Fibroblast of pulmonary artery (primary cell): ENCODE results near the gene LRRC72.
A peak's percentile ranks its signal among the peaks of the same experiment; 100 is the strongest.
"Not testable (repeated sequence)": the region's sequence is repeated elsewhere in the genome, so short reads cannot be mapped to it uniquely, and the experiment has no call there.

ENCODE experiments used
- DNase-seq: peaks from one replicate; pipeline ENCODE4 v3.0.0-alpha.2; 2010; ENCODE audit warnings: low read depth
- H3K4me3 ChIP-seq: replicated peaks from 2 replicates; pipeline ENCODE4 v1.5.1; 2011; ENCODE audit warnings: low read depth, mild to moderate bottlenecking, control low read depth, low read length, moderate library complexity
- TF ChIP-seq, protein P1 (sequence below): IDR thresholded peaks from 2 replicates; pipeline ENCODE4 v1.5.1; 2011; ENCODE audit warnings: mild to moderate bottlenecking, control low read depth, low read length, inconsistent platforms; ENCODE audit errors: missing control alignments

The LRRC72 gene

DNA sequence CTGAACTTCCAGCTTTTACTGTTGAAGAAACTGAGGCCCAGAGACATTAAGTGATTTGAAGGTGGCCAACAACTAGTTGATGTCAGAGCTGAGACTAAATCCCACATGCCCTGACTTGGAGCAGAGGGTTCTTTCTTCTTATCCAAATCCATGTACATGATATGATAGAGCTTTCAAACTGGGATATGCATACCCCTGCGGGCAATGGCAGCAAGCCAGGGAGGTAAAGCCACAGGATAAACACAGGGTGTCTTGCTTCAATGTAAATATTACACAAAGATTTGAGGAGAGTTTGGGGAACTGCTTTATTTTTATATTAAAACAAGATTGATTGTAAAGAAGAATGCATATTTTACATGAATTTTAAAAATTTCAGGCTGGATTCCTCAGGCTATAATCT lies 2.3 kb upstream of the LRRC72 start:
- DNase-seq, result no peak
- no peak overlapping the region for H3K4me3 ChIP-seq
- TF ChIP-seq, protein P1, sequence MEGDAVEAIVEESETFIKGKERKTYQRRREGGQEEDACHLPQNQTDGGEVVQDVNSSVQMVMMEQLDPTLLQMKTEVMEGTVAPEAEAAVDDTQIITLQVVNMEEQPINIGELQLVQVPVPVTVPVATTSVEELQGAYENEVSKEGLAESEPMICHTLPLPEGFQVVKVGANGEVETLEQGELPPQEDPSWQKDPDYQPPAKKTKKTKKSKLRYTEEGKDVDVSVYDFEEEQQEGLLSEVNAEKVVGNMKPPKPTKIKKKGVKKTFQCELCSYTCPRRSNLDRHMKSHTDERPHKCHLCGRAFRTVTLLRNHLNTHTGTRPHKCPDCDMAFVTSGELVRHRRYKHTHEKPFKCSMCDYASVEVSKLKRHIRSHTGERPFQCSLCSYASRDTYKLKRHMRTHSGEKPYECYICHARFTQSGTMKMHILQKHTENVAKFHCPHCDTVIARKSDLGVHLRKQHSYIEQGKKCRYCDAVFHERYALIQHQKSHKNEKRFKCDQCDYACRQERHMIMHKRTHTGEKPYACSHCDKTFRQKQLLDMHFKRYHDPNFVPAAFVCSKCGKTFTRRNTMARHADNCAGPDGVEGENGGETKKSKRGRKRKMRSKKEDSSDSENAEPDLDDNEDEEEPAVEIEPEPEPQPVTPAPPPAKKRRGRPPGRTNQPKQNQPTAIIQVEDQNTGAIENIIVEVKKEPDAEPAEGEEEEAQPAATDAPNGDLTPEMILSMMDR, result no peak

DNA sequence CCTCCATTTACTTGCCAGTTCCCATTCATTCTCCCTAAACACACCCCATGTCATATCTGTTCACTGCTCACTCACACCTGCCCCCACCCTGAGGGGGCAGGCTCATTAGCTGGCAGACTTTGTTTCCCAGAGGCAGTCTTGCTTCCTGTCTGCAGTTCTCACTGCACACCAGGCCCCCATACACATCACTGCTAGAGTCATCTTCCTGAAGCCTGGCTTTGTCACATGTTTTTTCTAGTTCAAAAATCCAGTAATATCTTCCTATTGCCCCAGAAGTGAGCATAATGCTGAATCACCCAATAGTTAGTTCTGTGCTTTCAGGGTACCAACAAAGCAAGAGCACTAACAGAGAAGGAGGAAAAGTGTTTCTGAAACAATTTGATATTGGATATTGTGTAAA lies 1.9 kb downstream of the LRRC72 start:
- H3K4me3 ChIP-seq, result no peak overlapping the region
- TF ChIP-seq, protein P1, result no peak
- peak; percentile 8 for DNase-seq

DNA sequence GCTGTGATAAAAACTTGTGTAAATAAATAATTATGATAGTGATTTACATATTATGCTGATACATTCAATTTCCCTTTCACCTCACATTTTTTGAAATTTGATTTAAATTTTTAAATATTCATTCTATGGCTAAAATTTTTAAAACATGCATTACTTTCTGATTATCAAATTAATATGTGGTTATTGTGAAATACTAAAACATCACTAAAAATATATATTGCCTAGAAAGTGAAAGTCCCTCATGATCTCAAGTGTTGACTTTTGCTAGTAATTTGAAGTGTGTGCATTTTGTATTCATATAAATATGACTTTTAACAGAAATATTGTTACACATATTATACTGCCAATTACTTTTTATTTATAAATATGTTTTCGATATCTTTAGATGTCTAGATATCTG lies 3.1 kb downstream of the LRRC72 start:
- DNase-seq, result no peak
- no peak overlapping the region for H3K4me3 ChIP-seq
- TF ChIP-seq, protein P1, result no peak

DNA sequence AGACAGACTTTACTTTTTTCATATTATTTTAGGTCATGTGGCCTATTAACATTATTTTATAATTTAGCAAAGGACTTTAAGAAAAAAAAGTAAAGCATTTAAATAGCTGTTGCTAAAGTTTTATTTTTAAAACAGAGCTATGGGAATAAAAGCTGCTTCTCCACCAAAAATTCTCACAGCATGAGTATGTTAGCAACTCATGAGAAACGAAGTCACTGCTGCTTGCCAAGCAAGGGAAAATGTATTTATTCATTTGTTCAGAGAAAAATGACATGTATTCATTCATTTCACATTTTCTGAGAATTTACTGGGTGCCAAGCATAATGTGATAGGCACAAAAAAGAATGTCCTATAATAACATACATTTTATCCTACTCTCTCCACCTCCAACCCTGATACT lies 5.1 kb downstream of the LRRC72 start:
- TF ChIP-seq, protein P1, result no peak
- no peak for DNase-seq
- no peak overlapping the region for H3K4me3 ChIP-seq

DNA sequence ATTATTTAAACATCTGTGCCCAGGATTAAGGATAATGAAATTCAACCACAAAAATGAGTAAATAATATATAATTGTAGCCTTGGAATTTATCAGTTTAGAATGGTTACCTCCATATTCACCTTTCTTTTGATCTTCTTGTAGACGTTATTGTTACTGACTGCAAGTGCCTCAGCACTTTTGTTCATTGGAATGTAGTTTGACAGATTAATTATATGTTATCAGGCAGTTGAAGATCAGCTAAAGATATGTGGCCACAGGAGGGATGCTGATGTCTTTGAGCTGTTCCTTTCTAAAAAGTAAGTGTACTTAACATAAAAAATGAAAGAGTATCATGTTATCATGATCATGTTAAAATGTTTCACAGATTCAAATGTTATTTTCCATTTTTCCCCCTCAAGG lies 5.6 kb downstream of the LRRC72 start:
- H3K4me3 ChIP-seq, result no peak overlapping the region
- DNase-seq, result no peak
- TF ChIP-seq, protein P1, result no peak

DNA sequence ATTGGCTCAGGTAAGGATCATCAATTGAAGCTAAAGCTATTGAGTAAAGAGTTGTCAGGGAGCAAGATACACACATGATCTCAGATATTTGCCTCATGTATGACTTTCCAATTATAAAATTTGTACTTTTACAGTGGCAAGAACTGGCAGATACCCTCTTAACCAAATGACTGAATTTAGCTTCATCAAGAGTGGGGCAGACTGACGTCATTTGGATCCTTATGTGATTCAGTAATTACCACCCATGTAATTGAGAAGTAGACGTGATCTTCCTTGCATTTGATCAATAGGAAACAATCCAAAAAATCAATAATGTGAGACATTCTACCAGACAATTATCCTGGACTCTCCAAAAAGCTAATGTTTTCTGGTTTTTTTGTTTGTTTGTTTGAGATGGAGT lies 8.9 kb downstream of the LRRC72 start:
- no peak for DNase-seq
- no peak overlapping the region for H3K4me3 ChIP-seq
- TF ChIP-seq, protein P1, result no peak

DNA sequence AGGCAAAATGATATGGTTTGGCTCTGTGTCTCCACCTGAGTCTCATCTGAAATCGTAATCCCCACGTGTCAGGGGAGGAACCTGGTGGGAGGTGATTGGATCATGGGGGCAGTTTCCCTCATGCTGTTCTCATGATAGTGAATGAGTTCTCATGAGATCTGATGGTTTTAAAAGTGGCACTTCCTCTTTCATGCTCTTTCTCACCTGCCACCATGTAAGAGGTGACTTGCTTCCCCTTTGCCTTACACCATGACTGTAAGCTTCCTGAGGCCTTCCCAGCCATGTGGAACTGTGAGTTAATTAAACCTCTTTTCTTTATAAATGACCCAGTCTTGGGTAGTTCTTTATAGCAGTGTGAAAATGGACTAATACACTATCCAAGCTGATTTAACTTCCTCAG lies 13.9 kb downstream of the LRRC72 start:
- not testable (repeated sequence) for H3K4me3 ChIP-seq, DNase-seq

DNA sequence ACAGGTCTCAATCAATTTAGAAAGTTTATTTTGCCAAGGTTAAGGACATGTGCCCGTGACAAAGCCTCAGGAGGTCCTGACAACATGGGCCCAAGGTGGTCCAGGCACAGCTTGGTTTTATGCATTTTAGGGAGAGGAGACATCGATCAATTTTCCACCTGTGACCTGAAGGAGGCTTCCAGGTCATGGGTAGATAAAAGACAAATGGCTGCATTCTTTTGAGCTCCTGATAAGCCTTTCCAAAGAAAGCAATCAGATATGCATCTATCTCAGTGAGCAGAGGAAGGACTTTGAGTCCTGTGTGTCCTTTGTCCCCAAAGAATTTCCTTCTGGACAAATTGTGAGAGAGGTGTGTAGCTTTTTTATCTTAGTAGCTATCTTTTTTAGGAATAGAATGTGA lies 15.8 kb downstream of the LRRC72 start:
- DNase-seq, result no peak
- no peak overlapping the region for H3K4me3 ChIP-seq
- TF ChIP-seq, protein P1, result no peak
